ENCODE data around the gene AP4E1. TPM values are rescaled to one million over a fixed set of nuclear protein-coding genes. Genes with fewer than 3 reads are reported as not detected.

AP4E1 gene
- total RNA-seq, 1 experiment from 2014 or later = 9.5 TPM

DNA sequence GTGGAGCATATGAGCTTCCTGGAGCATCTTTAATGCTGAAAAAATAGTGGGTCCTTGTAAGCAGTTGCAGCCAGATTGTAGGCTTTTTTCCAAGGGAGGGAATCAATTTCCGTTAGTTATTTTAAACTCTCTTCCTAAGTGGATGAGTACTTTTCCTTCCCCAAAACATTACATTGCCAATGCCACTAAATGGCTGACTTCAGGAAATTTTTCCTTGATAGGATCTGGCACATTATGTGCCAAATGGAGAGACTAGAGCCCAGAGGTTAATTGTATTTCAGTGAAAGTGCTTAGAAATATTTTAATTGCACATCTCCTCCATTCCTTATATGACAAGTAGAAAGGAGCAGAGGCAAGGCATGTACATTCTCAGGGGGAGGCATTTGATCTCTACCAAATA lies 102.7 kb downstream of the AP4E1 start:
- no peak for DNase-seq (ENCODE audit: low spot score)

GRCh38 chr15:51016615-51017014 lies 108.1 kb downstream of the AP4E1 start:
- Mint-ChIP-seq H3K27ac (no peak overlapping the region), H3K4me1 (peaks cover 2% of the 10 kb centered on the region), H3K27me3 (ENCODE audit: low read depth) (no peaks in the 10 kb centered on the region; the same call in 1 of the 2 replicates), H3K4me3 (no peak overlapping the region), H3K9me3 (peaks cover 18% of the 10 kb centered on the region), H3K36me3 (no peaks in the 10 kb centered on the region)
- no peak for DNase-seq (ENCODE audit: low spot score)
- no peak for ATAC-seq
- TF ChIP-seq ZNF671 (CRISPR knock-in tag; IDR thresholded peaks at IDR 0.05) = no peak
- TF ChIP-seq, protein P1, sequence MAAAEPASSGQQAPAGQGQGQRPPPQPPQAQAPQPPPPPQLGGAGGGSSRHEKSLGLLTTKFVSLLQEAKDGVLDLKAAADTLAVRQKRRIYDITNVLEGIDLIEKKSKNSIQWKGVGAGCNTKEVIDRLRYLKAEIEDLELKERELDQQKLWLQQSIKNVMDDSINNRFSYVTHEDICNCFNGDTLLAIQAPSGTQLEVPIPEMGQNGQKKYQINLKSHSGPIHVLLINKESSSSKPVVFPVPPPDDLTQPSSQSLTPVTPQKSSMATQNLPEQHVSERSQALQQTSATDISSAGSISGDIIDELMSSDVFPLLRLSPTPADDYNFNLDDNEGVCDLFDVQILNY (CRISPR knock-in tag; IDR thresholded peaks at IDR 0.05) = no peak
- no peak for TF ChIP-seq FOXP1 (CRISPR knock-in tag; IDR thresholded peaks at IDR 0.05; ENCODE audit: borderline replicate concordance)
- TF ChIP-seq, protein P2, sequence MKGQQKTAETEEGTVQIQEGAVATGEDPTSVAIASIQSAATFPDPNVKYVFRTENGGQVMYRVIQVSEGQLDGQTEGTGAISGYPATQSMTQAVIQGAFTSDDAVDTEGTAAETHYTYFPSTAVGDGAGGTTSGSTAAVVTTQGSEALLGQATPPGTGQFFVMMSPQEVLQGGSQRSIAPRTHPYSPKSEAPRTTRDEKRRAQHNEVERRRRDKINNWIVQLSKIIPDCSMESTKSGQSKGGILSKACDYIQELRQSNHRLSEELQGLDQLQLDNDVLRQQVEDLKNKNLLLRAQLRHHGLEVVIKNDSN (CRISPR knock-in tag; IDR thresholded peaks at IDR 0.05) = no peak
- TF ChIP-seq HMGXB4 (CRISPR knock-in tag; IDR thresholded peaks at IDR 0.05) = no peak
- POLR2A ChIA-PET = no interaction called here
- CTCF ChIA-PET = no interaction called here

More for the DNA sequence above, 102.7 kb downstream of the AP4E1 start:
- H3K4me3 Mint-ChIP-seq = no peak overlapping the region
- peaks cover 21% of the 10 kb centered on the region for H3K36me3 Mint-ChIP-seq
- POLR2A ChIA-PET = no interaction called here
- H3K27ac Mint-ChIP-seq = no peak overlapping the region
- CTCF ChIA-PET = interaction anchor here (1.7 kb wide), 1 partner anchor 181 kb away, joined by 4 read pairs; no protein-coding TSS in a partner anchor
- H3K9me3 Mint-ChIP-seq = peaks cover 30% of the 10 kb centered on the region
- no peak for ATAC-seq
- H3K4me1 Mint-ChIP-seq = peaks cover 2% of the 10 kb centered on the region
- no peaks in the 10 kb centered on the region; the same call in 1 of the 2 replicates for H3K27me3 Mint-ChIP-seq (ENCODE audit: low read depth)
- TF ChIP-seq ATF2 (CRISPR knock-in tag; IDR thresholded peaks at IDR 0.05; ENCODE audit: borderline replicate concordance, low read depth) (no peak), ARID4B (CRISPR knock-in tag; IDR thresholded peaks at IDR 0.05; ENCODE audit: borderline replicate concordance) (no peak), ZNF219 (CRISPR knock-in tag; IDR thresholded peaks at IDR 0.05; ENCODE audit: borderline replicate concordance) (no peak), ZNF263 (CRISPR knock-in tag; IDR thresholded peaks at IDR 0.05; ENCODE audit: low read depth) (no peak), SMAD4 (CRISPR knock-in tag; IDR thresholded peaks at IDR 0.05) (no peak), NR3C1 (CRISPR knock-in tag; conservative IDR thresholded peaks at IDR 0.05; ENCODE audit: low read depth) (no peak), RELA (CRISPR knock-in tag; IDR thresholded peaks at IDR 0.05; ENCODE audit: borderline replicate concordance) (no peak), ZNF121 (CRISPR knock-in tag; IDR thresholded peaks at IDR 0.05) (no peak), NR2C2 (CRISPR knock-in tag; IDR thresholded peaks at IDR 0.05) (no peak), NR1H2 (CRISPR knock-in tag; IDR thresholded peaks at IDR 0.05) (no peak), ZNF671 (CRISPR knock-in tag; IDR thresholded peaks at IDR 0.05) (no peak), NFE2L1 (CRISPR knock-in tag; IDR thresholded peaks at IDR 0.05) (no peak), SMAD3 (CRISPR knock-in tag; IDR thresholded peaks at IDR 0.05; ENCODE audit: borderline replicate concordance) (no peak)
- TF ChIP-seq, protein P3, sequence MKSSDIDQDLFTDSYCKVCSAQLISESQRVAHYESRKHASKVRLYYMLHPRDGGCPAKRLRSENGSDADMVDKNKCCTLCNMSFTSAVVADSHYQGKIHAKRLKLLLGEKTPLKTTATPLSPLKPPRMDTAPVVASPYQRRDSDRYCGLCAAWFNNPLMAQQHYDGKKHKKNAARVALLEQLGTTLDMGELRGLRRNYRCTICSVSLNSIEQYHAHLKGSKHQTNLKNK (CRISPR knock-in tag; IDR thresholded peaks at IDR 0.05) = no peak
- TF ChIP-seq, protein P4, sequence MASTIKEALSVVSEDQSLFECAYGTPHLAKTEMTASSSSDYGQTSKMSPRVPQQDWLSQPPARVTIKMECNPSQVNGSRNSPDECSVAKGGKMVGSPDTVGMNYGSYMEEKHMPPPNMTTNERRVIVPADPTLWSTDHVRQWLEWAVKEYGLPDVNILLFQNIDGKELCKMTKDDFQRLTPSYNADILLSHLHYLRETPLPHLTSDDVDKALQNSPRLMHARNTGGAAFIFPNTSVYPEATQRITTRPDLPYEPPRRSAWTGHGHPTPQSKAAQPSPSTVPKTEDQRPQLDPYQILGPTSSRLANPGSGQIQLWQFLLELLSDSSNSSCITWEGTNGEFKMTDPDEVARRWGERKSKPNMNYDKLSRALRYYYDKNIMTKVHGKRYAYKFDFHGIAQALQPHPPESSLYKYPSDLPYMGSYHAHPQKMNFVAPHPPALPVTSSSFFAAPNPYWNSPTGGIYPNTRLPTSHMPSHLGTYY (CRISPR knock-in tag; IDR thresholded peaks at IDR 0.05) = no peak
